H1 (cell line): ENCODE measurements around the gene TMEM44. TPM values are rescaled to one million over a fixed set of nuclear protein-coding genes. Genes with fewer than 3 reads are reported as not detected.

Experiments used
- CTCF ChIA-PET: fragments of 300-600 bp; sonication (Branson Sonifier 250); formaldehyde crosslinking; loops from one replicate; lab custom pipeline; 2021; ENCODE audit not compliant: partially characterized antibody; lab: Charles Lee
- POLR2A ChIA-PET: fragments of 300-600 bp; sonication (Branson Sonifier 250); formaldehyde crosslinking; loops from one replicate; lab custom pipeline; 2021; ENCODE audit warnings: inconsistent platforms; ENCODE audit not compliant: partially characterized antibody; lab: Charles Lee
- DNase-seq, 2 experiments: peaks; one replicate each; pipeline versions ENCODE4 v3.0.0 to v3.0.0-alpha.2; 2010 to 2022; ENCODE audit warnings: low spot score in 2 of 2, low read depth in 1 of 2, mixed read lengths in 1 of 2
- FAIRE-seq: peaks from 2 replicates; lab custom pipeline; 2011; peaks lifted over from hg19 to GRCh38; lab: Jason Lieb, UNC
- H2AFZ ChIP-seq: 2 replicates; pipeline ENCODE4 v1.8.1; 2012; ENCODE audit warnings: low read length, inconsistent platforms
- H2AK5ac ChIP-seq: 2 replicates; pipeline ENCODE4 v1.6.1; 2013; ENCODE audit warnings: low read depth, low read length
- H2BK120ac ChIP-seq: replicated peaks from 2 replicates; pipeline ENCODE3; 2013; ENCODE audit warnings: low read depth, low read length, inconsistent platforms
- H2BK12ac ChIP-seq: 2 replicates; pipeline ENCODE4 v1.6.1; 2013; ENCODE audit warnings: low read depth, low read length
- H2BK15ac ChIP-seq: 2 replicates; pipeline ENCODE4 v1.6.1; 2013; ENCODE audit warnings: low read length
- H2BK20ac ChIP-seq: 2 replicates; pipeline ENCODE4 v1.6.1; 2013; ENCODE audit warnings: low read length
- H2BK5ac ChIP-seq: 2 replicates; pipeline ENCODE4 v1.6.1; 2013; ENCODE audit warnings: low read depth, low read length
- H3K14ac ChIP-seq: 2 replicates; pipeline ENCODE4 v1.6.1; 2013; ENCODE audit warnings: inconsistent platforms; ENCODE audit not compliant: insufficient read length
- H3K18ac ChIP-seq: 2 replicates; pipeline ENCODE4 v1.6.1; 2013; ENCODE audit warnings: low read length; ENCODE audit errors: extremely low read depth
- H3K23ac ChIP-seq: 2 replicates; pipeline ENCODE4 v1.6.1; 2013; ENCODE audit warnings: inconsistent platforms; ENCODE audit not compliant: insufficient read length
- H3K23me2 ChIP-seq: 2 replicates; pipeline ENCODE4 v1.6.1; 2013; ENCODE audit warnings: low read depth, low read length
- H3K27ac ChIP-seq: 2 replicates; pipeline ENCODE4 v1.6.1; 2011; ENCODE audit warnings: low read depth, low read length, inconsistent platforms
- H3K27me3 ChIP-seq, 4 experiments: replicated peaks in 1 of 4; 1 replicate in 1 of 4; 2 replicates in 3 of 4; pipeline versions ENCODE4 v1.6.1 to v1.8.1; 2011 to 2013; ENCODE audit warnings: low read length in 3 of 4, mild to moderate bottlenecking in 3 of 4, inconsistent platforms in 2 of 4, mixed read lengths in 2 of 4, moderate library complexity in 1 of 4; ENCODE audit not compliant: control insufficient read depth in 3 of 4, insufficient read depth in 3 of 4; ENCODE audit errors: extremely low read depth in 1 of 4
- H3K36me3 ChIP-seq, 4 experiments: 2 replicates each; pipeline versions ENCODE4 v1.6.1 to v1.8.1; 2011 to 2013; ENCODE audit warnings: mild to moderate bottlenecking in 4 of 4, low read length in 3 of 4, moderate library complexity in 2 of 4, control low read depth in 1 of 4, inconsistent platforms in 1 of 4; ENCODE audit not compliant: insufficient read depth in 4 of 4, control insufficient read depth in 2 of 4
- H3K4ac ChIP-seq: replicated peaks from 2 replicates; pipeline ENCODE3; 2013; ENCODE audit warnings: low read length, low read depth, mixed read lengths, inconsistent platforms; ENCODE audit not compliant: insufficient read length
- H3K4me1 ChIP-seq, 4 experiments: replicated peaks in 1 of 4; 1 replicate in 1 of 4; 2 replicates in 3 of 4; pipeline versions ENCODE4 v1.6.1 to v1.8.1; 2011 to 2013; ENCODE audit warnings: low read length in 3 of 4, inconsistent platforms in 2 of 4, mixed read lengths in 1 of 4; ENCODE audit not compliant: insufficient read depth in 4 of 4, control insufficient read depth in 3 of 4
- H3K4me2 ChIP-seq, 2 experiments: 2 replicates each; pipeline versions ENCODE4 v1.6.1 to v1.8.1; 2011 to 2013; ENCODE audit warnings: low read depth in 2 of 2, low read length in 2 of 2, control low read depth in 1 of 2, inconsistent platforms in 1 of 2, mild to moderate bottlenecking in 1 of 2; ENCODE audit not compliant: insufficient read depth in 1 of 2
- H3K4me3 ChIP-seq, 4 experiments: fragments of 200-600, 300-600 bp in 1 of 4; sonication (generic), shearing (Covaris generic), sonication (Bioruptor Twin) in 1 of 4; 2 replicates each; pipeline versions ENCODE4 v1.5.1 to v1.8.1; 2011 to 2016; ENCODE audit warnings: low read length in 4 of 4, low read depth in 3 of 4, control low read depth in 2 of 4, inconsistent platforms in 2 of 4, mild to moderate bottlenecking in 2 of 4, mixed read lengths in 1 of 4, moderate library complexity in 1 of 4; ENCODE audit not compliant: insufficient read depth in 2 of 4; ENCODE audit errors: extremely low read depth in 1 of 4
- H3K56ac ChIP-seq: replicated peaks from 2 replicates; pipeline ENCODE3; 2013; ENCODE audit warnings: low read depth, mild to moderate bottlenecking, mixed read lengths, low read length, inconsistent platforms; ENCODE audit not compliant: insufficient read length
- H3K79me1 ChIP-seq: 2 replicates; pipeline ENCODE4 v1.6.1; 2013; ENCODE audit warnings: low read depth, low read length, control low read depth
- H3K79me2 ChIP-seq, 2 experiments: 2 replicates each; pipeline versions ENCODE4 v1.6.1 to v1.8.1; 2012 to 2013; ENCODE audit warnings: low read length in 2 of 2, mild to moderate bottlenecking in 2 of 2, inconsistent platforms in 1 of 2; ENCODE audit not compliant: insufficient read depth in 2 of 2, control insufficient read depth in 1 of 2
- H3K9ac ChIP-seq, 4 experiments: replicated peaks in 1 of 4; 1 replicate in 1 of 4; 2 replicates in 3 of 4; pipeline versions ENCODE4 v1.6.1 to v1.8.1; 2011 to 2013; ENCODE audit warnings: low read depth in 3 of 4, low read length in 3 of 4, control low read depth in 2 of 4, mild to moderate bottlenecking in 2 of 4, moderate library complexity in 2 of 4, inconsistent platforms in 1 of 4; ENCODE audit errors: extremely low read depth in 1 of 4
- H3K9me3 ChIP-seq, 2 experiments: 2 replicates each; pipeline versions ENCODE4 v1.6.1 to v1.8.1; 2012 to 2013; ENCODE audit warnings: mild to moderate bottlenecking in 2 of 2, moderate library complexity in 2 of 2, control low read depth in 1 of 2, inconsistent platforms in 1 of 2, low read depth in 1 of 2, low read length in 1 of 2, mixed read lengths in 1 of 2; ENCODE audit not compliant: insufficient read depth in 2 of 2
- H4K20me1 ChIP-seq, 2 experiments: replicated peaks in 1 of 2; 2 replicates each; pipeline versions ENCODE3 to v1.8.1; 2011 to 2013; ENCODE audit warnings: inconsistent platforms in 2 of 2, low read length in 2 of 2, mild to moderate bottlenecking in 1 of 2; ENCODE audit not compliant: insufficient read depth in 2 of 2, control insufficient read depth in 1 of 2
- H4K5ac ChIP-seq: 2 replicates; pipeline ENCODE4 v1.6.1; 2013; ENCODE audit warnings: low read length, low read depth, mixed read lengths, inconsistent platforms; ENCODE audit not compliant: insufficient read length
- H4K8ac ChIP-seq: 2 replicates; pipeline ENCODE4 v1.8.0; 2013; ENCODE audit warnings: mild to moderate bottlenecking, moderate library complexity, low read length, inconsistent platforms; ENCODE audit not compliant: insufficient read depth; ENCODE audit errors: extremely low read depth
- H4K91ac ChIP-seq: replicated peaks from 2 replicates; pipeline ENCODE3; 2013; ENCODE audit warnings: low read length, mixed read lengths, inconsistent platforms; ENCODE audit not compliant: insufficient read length
- BRCA1 ChIP-seq: IDR thresholded peaks from 2 replicates; pipeline ENCODE4 v1.6.1; 2012; ENCODE audit warnings: low read depth, low read length, improper control_type of control experiment
- POLR2A ChIP-seq, 2 experiments: IDR thresholded peaks; 1 replicate in 1 of 2; 2 replicates in 1 of 2; pipeline ENCODE4 v1.6.1; 2011; ENCODE audit warnings: low read depth in 2 of 2, low read length in 2 of 2, mild to moderate bottlenecking in 2 of 2; ENCODE audit errors: control extremely low read depth in 1 of 2
- POLR2AphosphoS5 ChIP-seq: IDR thresholded peaks from 2 replicates; pipeline ENCODE4 v1.6.1; 2011; ENCODE audit warnings: low read depth, low read length
- RAD21 ChIP-seq, 2 experiments: IDR thresholded peaks in 1 of 2; conservative IDR thresholded peaks in 1 of 2; 2 replicates each; pipeline ENCODE4 v1.6.1; 2011; ENCODE audit warnings: low read depth in 2 of 2, low read length in 2 of 2, improper control_type of control experiment in 1 of 2, inconsistent platforms in 1 of 2, mild to moderate bottlenecking in 1 of 2, moderate library complexity in 1 of 2
- SIRT6 ChIP-seq: IDR thresholded peaks from one replicate; pipeline ENCODE4 v1.7.1; 2012; ENCODE audit warnings: low read length, inconsistent platforms
- SP4 ChIP-seq: IDR thresholded peaks from 2 replicates; pipeline ENCODE4 v1.6.1; 2012; ENCODE audit warnings: low read length, inconsistent platforms
- SUZ12 ChIP-seq: fragments of 200-600 bp; sonication (generic); IDR thresholded peaks from 2 replicates; pipeline ENCODE4 v1.6.1; 2012; ENCODE audit warnings: mild to moderate bottlenecking, inconsistent platforms, low read length, moderate library complexity, mixed read lengths
- WGBS, 2 experiments: shearing (Covaris generic) in 1 of 2; methylation state at CpG; one replicate each; pipeline versions ENCODE4 v1.1.6 to v1.1.7; 2013 to 2015; ENCODE audit warnings: low lambda C conversion rate in 2 of 2, mixed read lengths in 2 of 2, inconsistent platforms in 1 of 2, low coverage in 1 of 2, missing lambda C conversion rate in 1 of 2; ENCODE audit not compliant: insufficient replicate concordance in 2 of 2, insufficient coverage in 1 of 2, insufficient read length in 1 of 2; ENCODE audit errors: extremely low coverage in 1 of 2, missing lambda C conversion rate in 1 of 2; 5-methylcytosine and 5-hydroxymethylcytosine counted together
- polyA plus RNA-seq, 7 experiments: library from polyadenylated mRNA; depleted of rRNA in 3 of 7; stranded (reverse) in 5 of 7; unstranded in 2 of 7; fragments of >200 nt in 5 of 7; fragments of 200-250 nt in 2 of 7; gene quantifications; 1 replicate in 5 of 7; 2 replicates in 1 of 7; 4 replicates in 1 of 7; pipeline versions ENCODE4 v1.2.1 to v1.2.3, GENCODE V29; 2011 to 2013; ENCODE audit warnings: missing spikeins in 2 of 7, mixed read lengths in 2 of 7
- total RNA-seq: library from RNA; stranded (reverse); fragmentation: NEBNext Ultra II Directional; extraction: Animal tissue kit (Norgen Biotek cat#: 25700); gene quantifications from 2 replicates; pipeline ENCODE4 v1.2.1, GENCODE V29; 2021
- TF ChIP-seq, protein P1 (sequence below): IDR thresholded peaks from 2 replicates; pipeline ENCODE4 v1.6.1; 2012; ENCODE audit warnings: inconsistent platforms

The TMEM44 gene
- total and polyA plus RNA-seq, 2 of the 8 experiments (the other 6 are each of a cell fraction or from before 2014, with no cell fraction given) = 14.0 to 16.7 TPM

DNA sequence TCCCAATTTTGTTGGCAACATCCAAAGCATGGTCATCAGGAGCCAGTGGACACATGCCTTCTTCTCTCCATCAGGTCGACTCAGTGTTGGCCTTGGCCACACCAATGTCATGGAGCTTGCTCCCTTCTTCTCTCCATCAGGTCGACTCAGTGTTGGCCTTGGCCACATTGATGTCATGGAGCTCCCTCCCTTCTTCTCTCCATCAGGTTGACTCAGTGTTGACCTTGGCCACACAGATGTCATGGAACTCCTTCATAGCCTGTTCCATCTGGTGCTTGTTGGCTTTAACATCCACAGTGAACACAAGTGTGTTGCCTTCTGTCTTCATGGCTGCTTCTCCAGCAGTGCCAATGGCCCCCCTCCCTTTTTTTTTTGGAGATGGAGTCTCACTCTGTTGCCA, 70.2 kb downstream of the TMEM44 start:
- Histone ChIP-seq H3K27ac (no peak overlapping the region), H3K4ac (no peak overlapping the region), H3K4me2 (no peak overlapping the region), H2BK20ac (no peak overlapping the region), H3K4me3 (no peak overlapping the region), H4K20me1 (no peaks in the 10 kb centered on the region), H3K14ac (no peak overlapping the region), H3K4me1 (peaks cover 0 to 4% (median 0%) of the 10 kb centered on the region in 4 experiments; a peak in 2 of 7 replicates), H2AFZ (no peak overlapping the region), H3K9me3 (no peaks in the 10 kb centered on the region), H3K27me3 (peaks cover 0 to 3% (median 0%) of the 10 kb centered on the region in 4 experiments; a peak in 1 of 7 replicates), H4K5ac (no peak overlapping the region), H2BK12ac (no peak overlapping the region), H3K79me1 (no peaks in the 10 kb centered on the region), H4K91ac (no peak overlapping the region), H3K9ac (no peak overlapping the region), H2BK5ac (no peak overlapping the region), H3K36me3 (no peaks in the 10 kb centered on the region), H3K23ac (no peak overlapping the region), H3K79me2 (no peaks in the 10 kb centered on the region), H2BK15ac (no peak overlapping the region), H2BK120ac (no peak overlapping the region), H4K8ac (no peak overlapping the region), H3K23me2 (no peaks in the 10 kb centered on the region), H3K18ac (no peak overlapping the region), H3K56ac (no peak overlapping the region), H2AK5ac (no peak overlapping the region)
- ChIA-PET POLR2A (no interaction called here), CTCF (interaction anchor here (0.9 to 1.9 kb wide), 2 partner anchors 91 to 103 kb away, joined by 3 to 10 read pairs; no protein-coding TSS in a partner anchor)
- 85% methylated on average over 2 of the region's 2 CpGs; no CpG with 5 or more reads in 1 of the 2 experiments for WGBS, 2 experiments
- TF ChIP-seq SIRT6 = no peak
- TF ChIP-seq POLR2AphosphoS5 = no peak
- no peak for TF ChIP-seq BRCA1
- TF ChIP-seq, protein P1, sequence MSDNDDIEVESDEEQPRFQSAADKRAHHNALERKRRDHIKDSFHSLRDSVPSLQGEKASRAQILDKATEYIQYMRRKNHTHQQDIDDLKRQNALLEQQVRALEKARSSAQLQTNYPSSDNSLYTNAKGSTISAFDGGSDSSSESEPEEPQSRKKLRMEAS = no peak
- no peak for TF ChIP-seq POLR2A (IDR thresholded peaks at IDR 0.05; ENCODE audit: control extremely low read depth in 1 of 2, low read depth in 2 of 2, low read length in 2 of 2)
- no peak for TF ChIP-seq SP4
- TF ChIP-seq SUZ12 = no peak
- no peak for TF ChIP-seq RAD21 (IDR thresholded peaks at IDR 0.05 in 1 of 2, conservative IDR thresholded peaks at IDR 0.05 in 1 of 2; ENCODE audit: low read depth in 2 of 2, low read length in 2 of 2)
- no peak for DNase-seq
- FAIRE-seq = no peak
